Neural progenitor cell (in vitro differentiated cells): ENCODE measurements around the gene RPTOR. TPM values are rescaled to one million over a fixed set of nuclear protein-coding genes. Genes with fewer than 3 reads are reported as not detected.

Experiments used
- DNase-seq: peaks from one replicate; pipeline ENCODE4 v3.0.0-alpha.2; 2016; ENCODE audit warnings: low spot score
- H2AFZ ChIP-seq: fragments of 200-600 bp; sonication (generic); replicated peaks from 2 replicates; pipeline ENCODE4 v1.6.1; 2016; ENCODE audit warnings: antibody characterized with exemption
- H3F3A ChIP-seq: fragments of 200-600 bp; sonication (generic); 2 replicates; pipeline ENCODE4 v1.6.1; 2016; ENCODE audit warnings: antibody characterized with exemption, low read depth
- H3K27ac ChIP-seq: fragments of 200-600 bp; sonication (generic); 2 replicates; pipeline ENCODE4 v1.5.1; 2016; ENCODE audit warnings: mild to moderate bottlenecking
- H3K27me3 ChIP-seq: fragments of 200-600 bp; sonication (generic); 2 replicates; pipeline ENCODE4 v1.6.1; 2016; ENCODE audit warnings: mild to moderate bottlenecking, moderate library complexity
- H3K36me3 ChIP-seq: fragments of 200-600 bp; sonication (generic); 2 replicates; pipeline ENCODE4 v1.5.1; 2016
- H3K4me1 ChIP-seq: fragments of 200-600 bp; sonication (generic); 2 replicates; pipeline ENCODE4 v1.6.1; 2016; ENCODE audit warnings: mixed run types
- H3K4me2 ChIP-seq: fragments of 200-600 bp; sonication (generic); 2 replicates; pipeline ENCODE4 v1.6.1; 2016
- H3K4me3 ChIP-seq: fragments of 200-600 bp; sonication (generic); 2 replicates; pipeline ENCODE4 v1.5.1; 2016
- H3K79me2 ChIP-seq: fragments of 200-600 bp; sonication (generic); 2 replicates; pipeline ENCODE4 v1.6.1; 2016; ENCODE audit warnings: low read depth
- H3K9ac ChIP-seq: fragments of 200-600 bp; sonication (generic); 2 replicates; pipeline ENCODE4 v1.6.1; 2016
- H3K9me3 ChIP-seq: fragments of 200-600 bp; sonication (generic); 2 replicates; pipeline ENCODE4 v1.5.1; 2016; ENCODE audit warnings: low read depth
- H4K20me1 ChIP-seq: fragments of 200-600 bp; sonication (generic); 2 replicates; pipeline ENCODE4 v1.6.1; 2016; ENCODE audit warnings: low read depth
- H3K27ac Mint-ChIP-seq: 3 replicates; pipeline ENCODE4 v1.8.0; 2021; ENCODE audit warnings: mixed read lengths
- H3K27me3 Mint-ChIP-seq: 2 replicates; pipeline ENCODE4 v1.8.0; 2022; ENCODE audit warnings: low read depth, mild to moderate bottlenecking, inconsistent platforms, moderate library complexity, mixed read lengths; ENCODE audit not compliant: insufficient read depth
- H3K36me3 Mint-ChIP-seq: 3 replicates; pipeline ENCODE4 v1.8.0; 2021; ENCODE audit warnings: mixed read lengths
- H3K4me1 Mint-ChIP-seq: 3 replicates; pipeline ENCODE4 v1.8.0; 2021; ENCODE audit warnings: mixed read lengths
- H3K4me3 Mint-ChIP-seq: 3 replicates; pipeline ENCODE4 v1.8.0; 2021; ENCODE audit warnings: mild to moderate bottlenecking, moderate library complexity, mixed read lengths
- H3K9me3 Mint-ChIP-seq: 3 replicates; pipeline ENCODE4 v1.8.0; 2020; ENCODE audit warnings: mixed read lengths
- CTCF ChIP-seq: fragments of 200-600 bp; sonication (generic); IDR thresholded peaks from 2 replicates; pipeline ENCODE4 v1.5.1; 2017; ENCODE audit warnings: antibody characterized with exemption, mild to moderate bottlenecking
- EZH2 ChIP-seq: fragments of 200-600 bp; sonication (generic); IDR thresholded peaks from 2 replicates; pipeline ENCODE4 v1.6.1; 2017; ENCODE audit warnings: antibody characterized with exemption, mild to moderate bottlenecking, moderate library complexity
- EZH2phosphoT487 ChIP-seq: fragments of 200-600 bp; sonication (generic); IDR thresholded peaks from 2 replicates; pipeline ENCODE4 v1.6.1; 2017; ENCODE audit warnings: antibody characterized with exemption
- total RNA-seq: library from RNA; depleted of rRNA; stranded (reverse); fragments of >200 nt; gene quantifications from 2 replicates; pipeline ENCODE4 v1.2.3, GENCODE V29; 2015; ENCODE audit warnings: low replicate concordance

Gene RPTOR
- total RNA-seq, 1 donor from 2014 or later = 7.4 TPM

GRCh38 chr17:80510132-80510531 lies 34.5 kb upstream of the RPTOR start:
- peaks cover 14% of the 10 kb centered on the region for H3K27me3 Mint-ChIP-seq
- H3K4me2 ChIP-seq = no peak overlapping the region
- no peak overlapping the region for H3K4me3 Mint-ChIP-seq
- H3K4me1 Mint-ChIP-seq = peaks cover under 1% of the 10 kb centered on the region
- no peak overlapping the region for H3K27ac ChIP-seq
- H3F3A ChIP-seq = no peaks in the 10 kb centered on the region
- H3K4me1 ChIP-seq = no peaks in the 10 kb centered on the region
- no peaks in the 10 kb centered on the region for H3K36me3 ChIP-seq
- peaks cover 2% of the 10 kb centered on the region for H4K20me1 ChIP-seq
- H3K4me3 ChIP-seq = no peak overlapping the region
- no peaks in the 10 kb centered on the region for H3K9me3 ChIP-seq
- TF ChIP-seq EZH2phosphoT487 (no peak), EZH2 (no peak), CTCF (no peak)
- no peaks in the 10 kb centered on the region for H3K36me3 Mint-ChIP-seq
- no peak for DNase-seq
- H3K27ac Mint-ChIP-seq = no peak overlapping the region
- H3K27me3 ChIP-seq = peaks cover 75% of the 10 kb centered on the region
- no peak overlapping the region for H2AFZ ChIP-seq
- no peaks in the 10 kb centered on the region for H3K9me3 Mint-ChIP-seq
- H3K9ac ChIP-seq = no peak overlapping the region
- no peaks in the 10 kb centered on the region for H3K79me2 ChIP-seq

- H3K27me3 Mint-ChIP-seq = peaks cover 14% of the 10 kb centered on the region
- TF ChIP-seq EZH2phosphoT487 (no peak), EZH2 (no peak), CTCF (no peak)
- Histone ChIP-seq H2AFZ (no peak overlapping the region), H3K79me2 (no peaks in the 10 kb centered on the region), H3K4me2 (no peak overlapping the region), H3K36me3 (no peaks in the 10 kb centered on the region), H3K27ac (no peak overlapping the region), H3K4me1 (no peaks in the 10 kb centered on the region), H3F3A (no peaks in the 10 kb centered on the region), H4K20me1 (peaks cover 2% of the 10 kb centered on the region), H3K4me3 (no peak overlapping the region), H3K27me3 (peaks cover 69% of the 10 kb centered on the region), H3K9me3 (no peaks in the 10 kb centered on the region), H3K9ac (no peak overlapping the region)
- no peak overlapping the region for H3K4me3 Mint-ChIP-seq
- H3K36me3 Mint-ChIP-seq = no peaks in the 10 kb centered on the region
- no peaks in the 10 kb centered on the region for H3K4me1 Mint-ChIP-seq
- no peak for DNase-seq
- no peaks in the 10 kb centered on the region for H3K9me3 Mint-ChIP-seq
- H3K27ac Mint-ChIP-seq = no peak overlapping the region
Measured at GRCh38 chr17:80510772-80511171, 33.9 kb upstream of the RPTOR start.

GRCh38 chr17:80511222-80512180 lies 33.1 kb upstream of the RPTOR start:
- peaks cover 9% of the 10 kb centered on the region for H3K27me3 Mint-ChIP-seq
- H3K9me3 Mint-ChIP-seq = no peaks in the 10 kb centered on the region
- Histone ChIP-seq H3K36me3 (no peaks in the 10 kb centered on the region), H3K4me3 (no peak overlapping the region), H3F3A (no peaks in the 10 kb centered on the region), H4K20me1 (peaks cover 2% of the 10 kb centered on the region), H3K79me2 (no peaks in the 10 kb centered on the region), H2AFZ (no peak overlapping the region), H3K27me3 (peaks cover 62% of the 10 kb centered on the region), H3K9ac (no peak overlapping the region), H3K9me3 (no peaks in the 10 kb centered on the region), H3K4me1 (no peaks in the 10 kb centered on the region), H3K4me2 (no peak overlapping the region), H3K27ac (no peak overlapping the region)
- H3K27ac Mint-ChIP-seq = no peak overlapping the region
- no peak overlapping the region for H3K4me3 Mint-ChIP-seq
- no peaks in the 10 kb centered on the region for H3K36me3 Mint-ChIP-seq
- DNase-seq = peak; percentile 70
- H3K4me1 Mint-ChIP-seq = no peaks in the 10 kb centered on the region
- TF ChIP-seq CTCF (peak; percentile 58), EZH2phosphoT487 (no peak)
